Stimulated activated CD4-positive, alpha-beta T cell treated with anti-CD3 and anti-CD28 coated beads, Interleukin-1b, Interleukin-23, amount 100 ng/mL, for 24 hours (primary cell): ENCODE results near the gene NFATC1.
"Not testable (repeated sequence)": the region's sequence is repeated elsewhere in the genome, so short reads cannot be mapped to it uniquely, and the experiment has no call there.

Experiments used
- DNase-seq, 4 experiments: peaks; one replicate each; pipeline ENCODE4 v3.0.0-alpha.2; 2020; ENCODE audit warnings: low read depth in 4 of 4, low spot score in 1 of 4

NFATC1 gene

DNA sequence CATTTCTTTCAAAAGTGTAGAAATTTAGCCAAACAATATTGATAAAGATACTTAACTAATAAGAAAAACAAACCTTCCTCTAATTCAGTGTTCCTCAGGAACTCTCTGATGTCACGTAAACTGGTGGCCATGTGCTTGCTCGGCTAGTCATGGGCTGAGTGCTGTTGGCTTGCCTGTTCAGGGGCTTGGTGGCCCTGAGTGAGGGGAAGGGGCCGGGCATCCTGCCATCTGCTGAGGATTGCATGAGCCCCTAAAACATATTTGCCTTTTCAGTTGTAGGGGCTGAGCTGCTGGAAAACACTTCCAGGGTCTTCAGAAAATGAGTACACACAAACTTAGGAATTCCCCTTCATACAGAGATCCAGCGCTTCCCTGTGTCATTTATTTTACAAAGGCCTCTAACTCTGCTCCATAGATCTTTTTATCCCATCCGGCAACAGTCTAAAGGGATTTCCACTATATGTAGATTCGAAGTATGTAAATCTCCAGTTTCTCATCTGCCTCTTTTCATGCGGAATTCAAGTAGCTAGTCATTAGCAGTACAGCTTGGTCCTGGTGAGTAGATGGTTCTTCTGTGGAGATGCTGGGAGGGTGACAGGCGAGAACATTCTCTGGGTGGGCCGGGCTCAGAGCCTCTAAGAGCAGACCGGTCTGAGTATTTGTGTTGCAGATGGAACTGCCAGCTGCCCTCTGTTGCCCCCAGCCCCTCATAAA, 20.1 kb upstream of the NFATC1 start:
- DNase-seq = no peak

DNA sequence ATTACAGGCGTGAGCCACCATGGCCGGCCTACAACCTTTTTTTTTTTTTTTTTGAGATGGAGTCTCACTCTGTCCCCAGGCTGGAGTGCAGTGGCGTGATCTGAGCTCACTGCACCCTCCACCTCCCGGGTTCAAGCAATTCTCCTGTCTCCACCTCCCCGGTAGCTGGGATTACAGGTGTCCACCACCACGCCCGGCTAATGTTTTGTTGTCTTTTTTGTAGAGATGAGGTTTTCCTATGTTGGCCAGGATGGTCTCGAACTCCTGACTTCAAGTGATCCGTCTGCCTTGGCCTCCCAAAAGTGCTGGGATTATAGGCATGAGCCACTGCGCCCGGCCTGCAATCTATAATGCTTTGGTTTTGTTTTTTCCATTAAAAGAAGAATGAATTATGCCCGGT, 19.1 kb upstream of the NFATC1 start:
- DNase-seq = not testable (repeated sequence)

DNA sequence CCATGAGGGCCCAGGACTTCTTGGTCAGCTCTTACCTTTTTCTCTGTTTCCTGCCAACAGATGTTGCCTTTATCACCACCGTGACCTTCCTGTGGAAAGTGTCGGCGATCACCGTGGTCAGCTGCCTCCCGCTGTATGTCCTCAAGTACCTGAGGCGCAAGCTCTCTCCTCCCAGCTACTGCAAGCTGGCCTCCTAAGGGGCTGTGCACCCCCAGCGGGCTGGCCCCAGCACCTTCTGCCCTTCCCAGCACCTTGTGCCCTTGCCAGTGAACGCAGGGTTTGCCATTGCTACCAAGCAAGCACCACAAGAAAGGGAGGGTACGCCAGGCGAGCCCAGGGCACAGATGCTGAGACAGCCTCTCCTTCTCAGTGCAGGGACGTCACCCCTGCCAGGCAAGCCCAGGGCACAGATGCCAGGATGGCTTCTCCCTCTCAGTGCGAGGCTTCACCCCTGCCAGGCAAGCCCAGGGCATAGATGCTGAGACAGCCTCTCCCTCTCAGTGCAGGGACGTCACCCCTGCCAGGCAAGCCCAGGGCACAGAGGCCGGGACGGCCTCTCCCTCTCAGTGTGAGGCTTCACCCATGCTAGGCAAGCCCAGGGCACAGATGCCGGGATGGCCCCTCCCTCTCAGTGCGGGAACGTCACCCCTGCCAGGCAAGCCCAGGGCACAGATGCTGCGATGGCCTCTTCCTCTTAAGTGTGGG, 18.4 kb upstream of the NFATC1 start:
- no peak for DNase-seq

DNA sequence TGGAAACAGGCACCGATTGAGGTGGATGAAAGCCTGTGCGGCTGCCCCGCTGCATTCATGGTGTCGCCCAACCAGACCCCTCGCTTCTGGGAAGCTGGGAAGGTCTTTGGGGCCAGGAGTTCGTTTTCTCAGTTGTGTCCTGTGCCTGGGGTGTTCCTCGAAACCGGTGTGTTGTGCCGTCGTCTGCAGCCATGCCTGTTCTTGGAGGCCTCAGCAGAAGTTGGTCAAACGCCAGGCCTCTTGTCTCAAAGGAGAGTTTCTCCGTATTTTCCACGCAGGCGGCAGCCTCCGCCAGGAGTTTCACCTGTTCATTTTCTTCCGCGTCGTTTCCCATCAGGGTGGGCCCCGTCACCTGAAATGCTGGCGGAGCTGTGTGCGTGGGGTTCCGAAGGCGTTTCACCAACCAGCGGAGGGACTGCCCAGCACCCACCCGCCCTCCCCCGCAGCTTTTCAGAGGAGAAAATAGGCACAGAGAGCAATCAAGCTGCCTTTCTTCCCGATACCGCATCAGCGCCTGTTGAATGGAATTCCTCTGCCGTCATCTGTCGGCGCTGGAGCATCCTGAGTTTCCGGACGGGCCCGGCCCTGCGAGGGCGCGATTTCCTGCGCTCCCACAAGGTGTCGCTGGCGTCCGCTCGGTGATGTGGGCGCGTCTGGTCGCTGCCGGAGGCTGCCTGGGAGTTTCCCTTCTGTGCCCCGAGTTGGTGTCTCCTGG, 17.0 kb upstream of the NFATC1 start:
- DNase-seq = peak; percentile 67 to 76 (median 74)

DNA sequence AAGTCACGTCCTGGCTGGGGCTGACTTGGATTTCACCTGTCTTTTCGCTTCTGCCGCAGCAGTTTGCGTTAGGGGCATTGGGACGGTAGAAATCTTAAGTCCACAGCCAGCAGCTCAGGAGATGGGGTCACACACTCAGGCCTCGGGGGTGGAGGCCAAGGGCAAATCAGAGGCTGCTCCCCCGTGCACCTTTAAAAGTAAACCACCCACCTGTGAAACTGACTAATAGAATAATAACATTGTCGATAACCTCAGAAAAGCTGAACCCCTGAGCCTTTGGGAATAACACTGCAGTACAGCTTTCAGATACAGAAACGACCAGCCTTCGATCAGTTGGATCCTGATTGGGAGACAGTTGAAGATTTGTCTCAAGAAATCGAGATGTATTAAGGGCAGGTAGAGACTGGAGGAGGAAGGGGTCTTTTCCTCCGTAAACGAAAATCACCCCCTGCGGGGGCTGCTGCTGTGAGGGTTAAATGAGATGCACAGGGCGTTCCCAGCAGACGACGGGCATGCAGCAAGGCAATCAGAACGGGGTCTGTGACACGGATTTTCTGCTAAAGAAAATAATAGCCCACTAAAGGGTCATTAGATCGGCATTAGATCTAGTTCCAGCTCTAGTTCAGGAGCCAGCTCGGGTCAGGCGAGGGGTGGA, 16.4 kb upstream of the NFATC1 start:
- DNase-seq = no peak

DNA sequence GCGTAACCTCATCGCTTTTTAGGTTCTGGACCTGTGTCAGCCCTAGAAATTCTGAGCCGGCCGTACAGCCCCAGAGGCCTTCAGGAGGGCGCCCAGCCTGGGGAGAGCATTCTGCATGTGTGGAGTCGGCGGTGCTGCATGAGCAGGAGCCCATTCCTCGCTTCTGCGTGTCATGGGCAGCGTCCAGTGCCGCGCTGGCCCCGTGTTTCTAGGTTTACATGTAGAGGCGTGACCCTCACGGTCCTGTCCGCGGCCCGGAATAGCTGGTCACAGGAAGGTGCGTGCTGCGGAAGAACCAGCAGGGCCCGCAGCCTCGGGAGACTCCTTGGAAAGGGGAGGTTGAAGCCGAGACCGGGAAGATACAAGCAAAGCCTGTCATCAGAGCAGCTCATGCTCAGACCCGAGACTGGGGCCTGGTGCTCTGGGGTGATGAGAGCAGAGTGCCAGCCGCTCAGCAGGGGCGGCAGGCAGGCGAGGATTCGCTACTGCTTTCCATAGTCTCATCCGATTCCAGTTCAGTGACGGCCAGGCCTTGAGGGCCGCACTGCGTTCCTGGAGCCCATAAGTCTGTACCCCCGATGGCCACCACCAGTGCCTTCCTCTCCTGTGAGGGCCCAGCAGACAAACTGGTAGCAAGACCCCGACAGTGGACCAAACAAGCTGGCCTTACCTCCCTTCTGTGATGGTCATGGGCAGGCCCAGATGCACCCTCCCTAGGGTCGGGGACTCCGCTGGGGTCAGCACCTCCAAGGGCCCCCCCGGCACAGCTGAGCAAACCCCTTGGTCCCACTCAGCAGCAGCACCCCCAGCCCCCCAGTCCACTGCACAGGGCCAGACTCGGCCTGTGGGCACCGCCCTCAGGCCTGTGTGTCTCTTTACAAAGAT, 15.6 kb upstream of the NFATC1 start:
- DNase-seq = no peak

DNA sequence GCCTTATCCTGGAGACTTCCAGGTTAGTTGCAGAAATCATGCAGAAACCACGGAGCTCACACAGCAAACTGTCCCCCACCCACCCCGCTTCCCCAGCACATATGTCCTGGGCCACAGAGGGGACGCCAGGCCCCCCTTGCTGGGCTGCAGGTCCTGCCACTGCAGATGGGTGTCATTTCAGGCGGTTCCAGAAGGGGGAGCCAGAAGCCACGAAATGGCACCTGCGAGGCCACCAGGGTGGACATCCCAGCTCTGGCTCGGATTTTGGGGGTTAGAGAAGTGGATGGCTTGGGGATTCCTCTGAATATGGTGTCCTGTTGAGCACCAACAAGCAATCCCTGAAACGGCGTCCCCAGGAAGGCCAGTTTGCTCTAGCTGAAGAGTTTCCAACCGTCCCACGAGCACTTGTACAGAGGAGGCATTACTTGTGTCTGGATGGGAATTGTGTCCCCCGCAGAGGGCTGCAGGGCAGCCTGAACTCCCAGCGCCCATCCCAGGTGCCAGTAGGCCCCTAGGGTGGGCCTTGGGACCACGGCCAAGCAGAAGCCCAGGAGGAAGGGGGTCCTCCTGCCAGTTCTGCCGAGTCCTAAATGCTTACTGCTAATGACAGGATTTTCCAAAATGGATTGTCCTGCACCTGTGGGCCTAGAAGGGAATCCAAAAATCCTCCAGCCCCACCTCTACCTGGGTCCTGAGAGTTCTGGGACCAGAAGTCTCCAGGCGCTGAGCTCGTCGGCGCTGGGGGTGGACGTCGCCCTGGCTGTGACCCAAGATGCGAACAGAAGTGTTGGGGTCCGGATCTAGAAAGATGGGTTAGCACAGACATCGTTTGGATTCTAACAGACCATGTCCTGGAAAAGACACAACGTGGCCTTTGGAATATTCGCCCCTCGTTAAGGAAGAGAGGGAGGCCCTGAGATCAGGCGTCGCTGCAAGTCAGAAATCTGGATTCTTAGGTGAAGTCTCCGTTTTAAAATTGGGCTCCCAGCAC, 14.6 kb upstream of the NFATC1 start:
- peak in 2 of 4 experiments; percentile 58 to 62 for DNase-seq

DNA sequence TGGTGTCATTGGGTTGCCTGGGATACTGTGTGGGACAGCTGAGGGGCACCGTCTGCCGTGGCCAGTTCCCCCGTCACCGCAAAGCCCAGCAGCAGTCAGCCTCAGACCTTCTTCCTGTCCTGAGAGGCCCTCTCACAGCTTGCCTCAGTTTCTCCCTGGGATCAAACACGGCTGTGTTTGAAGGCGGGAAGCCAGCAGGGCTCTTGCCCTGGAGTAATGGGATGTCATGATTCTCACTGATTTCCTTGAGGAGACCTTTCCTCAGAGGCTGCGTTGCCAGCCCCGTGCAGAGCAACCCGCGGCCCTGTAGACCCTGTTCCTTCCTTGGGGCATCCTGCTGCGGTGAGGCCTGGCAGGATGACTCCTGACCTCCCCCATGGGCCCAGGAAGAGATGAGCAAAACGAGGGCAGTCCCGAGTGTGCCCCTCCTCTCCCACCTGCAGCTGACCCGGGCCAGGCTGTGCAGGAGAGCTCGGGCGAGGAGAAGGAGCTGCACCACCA, 13.9 kb upstream of the NFATC1 start:
- DNase-seq = no peak

DNA sequence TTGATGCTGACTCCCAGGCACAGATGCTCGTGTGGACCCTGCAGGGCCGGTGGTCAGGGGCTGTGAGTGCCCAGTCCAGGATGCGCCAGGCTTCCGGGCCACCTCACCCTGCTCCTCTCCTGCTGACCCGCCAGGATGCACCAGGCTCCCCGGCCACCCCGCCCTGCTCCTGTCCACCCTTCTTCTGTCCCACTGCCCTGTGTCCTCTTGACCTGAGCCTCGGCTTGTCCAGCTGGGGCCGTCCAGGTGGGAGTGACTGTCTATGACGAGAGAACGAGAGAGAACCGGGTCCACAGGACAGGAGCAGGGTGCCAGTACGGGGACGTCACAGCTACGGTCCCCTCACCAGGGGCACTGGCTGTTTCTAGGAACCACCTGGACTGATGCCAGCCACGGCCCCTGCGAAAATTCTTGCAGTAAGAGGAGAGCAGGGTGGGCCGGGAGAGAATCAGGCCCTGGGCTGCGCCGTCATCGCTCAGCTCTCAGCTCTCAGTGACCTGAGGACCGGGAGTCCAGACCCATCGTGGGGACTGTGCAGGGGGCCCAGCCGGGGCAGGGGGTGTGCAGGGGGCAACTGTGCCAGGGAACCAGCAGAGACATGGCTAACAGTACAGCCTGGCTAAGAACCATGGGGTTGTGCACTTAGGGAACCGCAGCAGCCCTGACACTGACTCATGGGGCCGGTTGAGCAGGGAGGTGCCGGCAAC, 12.9 kb upstream of the NFATC1 start:
- no peak for DNase-seq

DNA sequence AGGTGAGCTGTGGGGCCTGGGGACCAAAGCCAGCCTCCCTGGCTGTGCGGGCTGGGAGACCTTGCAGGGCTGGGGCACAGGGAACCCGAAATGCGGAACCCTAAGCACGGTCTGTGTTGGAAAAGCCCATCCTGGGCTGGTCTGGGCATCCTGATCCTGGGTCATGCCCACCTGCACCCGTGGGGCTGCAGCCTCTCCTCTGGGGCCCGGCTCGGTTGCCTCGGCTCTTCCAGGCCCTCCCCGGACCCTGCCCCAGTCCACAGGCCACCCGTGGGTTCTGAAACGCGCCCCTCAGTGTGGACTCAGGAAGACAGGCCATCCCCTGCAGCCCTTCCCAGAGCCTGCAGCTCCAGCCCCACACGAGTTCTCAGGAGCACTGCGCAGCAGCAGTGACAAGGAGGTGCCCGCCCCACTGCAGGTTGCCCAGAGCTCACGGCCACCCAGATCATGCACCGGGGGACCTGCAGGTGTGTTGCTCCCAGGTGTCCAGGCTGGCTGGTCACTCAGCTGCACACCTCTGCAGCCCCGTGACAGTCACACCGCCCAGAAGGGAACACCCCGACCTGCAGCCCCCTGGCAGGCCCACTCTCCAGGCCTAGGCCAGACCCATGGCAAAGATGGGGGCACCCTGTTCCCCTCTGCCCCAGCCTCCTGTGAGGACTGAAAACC, 12.2 kb upstream of the NFATC1 start:
- DNase-seq = no peak

DNA sequence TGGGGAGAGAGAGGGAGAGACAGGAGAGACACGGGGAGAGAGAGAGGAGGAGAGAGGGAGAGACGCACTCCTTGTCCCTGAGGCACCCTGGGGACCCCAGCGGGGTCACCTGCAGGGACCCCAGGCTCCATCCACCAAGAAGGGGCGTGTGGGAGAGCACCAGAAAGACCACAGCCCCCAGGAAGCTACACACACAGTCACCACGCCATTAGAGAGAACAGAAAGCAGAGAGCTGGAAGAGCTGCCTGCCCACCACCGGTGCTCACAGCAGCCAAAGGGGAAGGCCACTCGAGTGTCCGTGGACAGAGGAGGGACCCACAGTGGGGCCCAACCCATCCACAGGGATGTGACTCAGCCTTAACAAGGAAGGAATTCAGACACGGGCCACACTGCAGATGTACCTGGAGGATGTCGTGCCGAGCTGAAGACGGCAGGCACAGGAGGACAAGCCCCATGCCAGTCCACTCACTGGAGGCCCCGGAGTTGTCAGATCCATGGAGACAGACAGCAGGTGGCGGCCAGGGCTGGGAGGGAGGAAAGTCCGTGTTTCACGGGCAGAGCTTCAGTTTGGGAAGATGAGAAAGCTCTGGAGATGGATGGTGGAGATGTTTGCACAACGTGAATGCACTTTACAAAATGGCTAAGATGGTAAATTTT, 11.5 kb upstream of the NFATC1 start:
- no peak for DNase-seq

DNA sequence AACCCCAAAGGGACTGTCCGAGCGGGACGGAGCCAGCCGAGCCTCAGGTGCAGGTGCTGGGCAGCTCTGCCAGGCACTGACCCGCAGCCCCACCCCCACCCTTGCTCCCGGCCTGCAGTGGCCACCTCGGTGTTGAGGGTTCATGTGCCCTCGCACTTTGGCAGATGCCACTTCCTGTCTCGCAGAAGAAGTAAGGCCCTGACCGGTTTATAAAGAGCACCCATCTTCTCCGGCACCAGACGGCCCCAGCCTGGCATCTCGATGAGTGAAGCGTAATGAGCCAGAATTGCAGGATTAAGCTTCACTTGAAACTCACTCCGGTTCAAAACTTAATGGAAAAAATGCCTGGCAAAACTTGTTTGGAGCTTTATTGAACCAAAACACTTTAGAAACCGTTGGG, 10.9 kb upstream of the NFATC1 start:
- no peak for DNase-seq

DNA sequence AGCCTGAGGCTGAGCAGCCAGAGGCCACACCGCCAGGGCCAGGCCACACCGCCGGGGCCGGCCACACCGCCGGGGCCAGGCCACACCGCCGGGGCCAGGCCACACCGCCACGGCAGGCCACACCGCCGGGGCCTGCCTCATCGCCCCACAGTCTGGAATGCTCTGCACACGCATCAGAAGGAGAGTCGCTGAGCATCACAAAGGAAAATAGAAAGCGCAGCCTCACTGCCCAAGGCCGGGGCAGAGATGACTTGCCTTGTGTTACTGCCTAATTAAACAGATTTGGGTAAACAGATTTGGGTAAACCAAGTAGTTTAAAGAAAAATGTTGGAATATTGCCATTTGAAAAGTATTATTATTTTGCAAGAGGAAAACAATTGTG, 10.4 kb upstream of the NFATC1 start:
- no peak for DNase-seq

DNA sequence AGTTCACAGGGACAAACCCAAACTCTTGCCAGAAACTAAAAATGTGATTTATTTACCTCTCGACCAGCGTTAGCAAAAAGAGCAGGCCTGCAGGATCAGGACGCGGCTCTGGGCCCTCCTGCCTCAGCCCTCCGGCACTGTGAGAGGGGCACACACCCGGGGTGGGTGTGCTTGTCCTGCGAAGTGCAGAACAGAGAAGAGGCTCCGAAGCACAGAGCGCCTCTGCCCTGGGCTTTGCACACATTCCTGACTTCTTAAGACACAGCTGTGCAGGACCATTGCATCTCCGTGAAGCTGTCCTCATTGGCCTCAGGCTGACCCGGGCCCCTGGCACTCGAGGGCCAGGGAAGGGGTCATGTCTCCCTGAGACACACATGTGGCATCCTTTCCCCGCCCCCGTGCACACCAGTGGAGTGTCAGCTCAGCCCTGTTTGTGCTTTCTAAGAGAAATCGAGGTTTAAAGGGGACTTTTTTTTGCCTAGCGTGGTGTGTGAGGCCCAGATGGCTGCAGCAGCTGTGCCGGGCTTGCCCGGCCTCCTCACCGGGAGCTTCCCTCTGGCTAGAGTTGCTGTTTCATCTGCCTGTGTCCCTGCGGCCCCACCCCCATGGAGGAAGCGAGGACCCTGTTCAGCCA, 9.9 kb upstream of the NFATC1 start:
- no peak for DNase-seq

DNA sequence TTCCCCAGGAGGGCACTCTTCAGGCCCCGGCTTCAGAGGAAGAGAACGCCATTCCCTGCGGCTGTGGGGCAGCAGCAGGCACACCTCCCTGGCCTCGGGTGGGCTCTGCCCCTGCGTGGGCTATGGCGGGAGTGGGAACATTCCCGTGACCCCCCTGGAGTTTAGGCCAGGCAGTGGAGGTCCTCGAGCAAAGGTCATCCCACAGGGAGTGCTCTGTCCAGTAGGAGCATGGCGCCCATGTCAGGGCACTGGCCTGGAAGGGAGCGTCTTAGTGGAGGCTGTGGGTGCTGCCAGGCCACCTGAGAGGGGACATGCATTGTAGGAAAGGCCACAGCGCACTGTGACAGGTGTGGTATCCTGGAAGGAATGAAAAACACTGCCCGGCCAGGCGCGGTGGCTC, 9.2 kb upstream of the NFATC1 start:
- DNase-seq = no peak

DNA sequence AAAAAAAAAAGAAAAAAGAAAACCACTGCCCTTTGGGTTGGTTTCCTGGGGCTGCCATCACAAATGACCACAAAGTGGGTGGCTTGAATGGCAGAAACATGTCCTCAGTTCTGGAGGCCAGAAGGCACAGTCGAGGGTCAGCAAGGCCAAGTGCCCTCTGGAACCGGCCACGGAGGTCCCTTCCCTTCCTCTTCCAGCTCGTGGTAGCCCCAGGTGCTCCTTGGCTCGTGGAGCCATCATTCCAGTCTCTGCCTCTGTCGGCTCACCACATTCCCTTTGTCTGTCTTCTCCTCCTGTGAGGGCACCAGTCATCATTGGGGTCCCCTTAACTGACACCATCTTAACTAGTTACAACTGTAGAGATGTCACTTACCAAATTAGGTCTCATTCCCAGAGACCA, 8.5 kb upstream of the NFATC1 start:
- no peak for DNase-seq

DNA sequence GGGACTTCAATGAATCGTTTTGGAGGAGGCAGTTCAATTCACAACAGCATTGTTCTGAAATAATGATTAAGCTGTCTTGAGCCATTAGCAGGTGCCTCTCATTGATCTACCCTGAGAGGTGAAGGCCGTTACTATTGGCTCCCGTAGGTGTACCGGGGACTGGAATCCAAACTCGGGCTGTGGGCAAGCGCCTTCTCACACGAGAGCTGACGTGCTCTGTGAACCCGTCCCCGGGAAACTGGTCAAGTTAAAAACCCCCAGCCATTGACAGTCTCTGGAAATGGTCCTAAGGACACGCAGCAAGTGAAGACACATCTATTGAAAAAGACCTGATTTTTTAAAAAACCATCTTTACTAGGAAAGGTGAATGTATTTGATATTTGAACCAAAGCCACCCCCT, 8.1 kb upstream of the NFATC1 start:
- DNase-seq = no peak
